ENCODE data around the gene GTPBP1. TPM values are rescaled to one million over a fixed set of nuclear protein-coding genes. Genes with fewer than 3 reads are reported as not detected.

The GTPBP1 gene
- polyA plus RNA-seq, 1 experiment = 29.3 TPM

- ChIA-PET CTCF (interaction anchor here (0.6 kb wide), 1 partner anchor 13 kb away, joined by 3 read pairs; no protein-coding TSS in a partner anchor), POLR2A (no interaction called here)
- Histone ChIP-seq H3K27ac (ENCODE audit: low read depth, low read length) (no peak overlapping the region), H3K9me3 (ENCODE audit: control insufficient read depth, insufficient read depth, low read length) (no peaks in the 10 kb centered on the region), H3K27me3 (ENCODE audit: control insufficient read depth, insufficient read depth, low read length) (no peaks in the 10 kb centered on the region), H3K4me3 (ENCODE audit: low read depth, low read length) (no peak overlapping the region)
- TF ChIP-seq CTCF (IDR thresholded peaks at IDR 0.05; ENCODE audit: low read depth, low read length) = no peak
- DNase-seq (ENCODE audit: low read depth, low spot score) = no peak
Measured at GRCh38 chr22:38712486-38713207, 6.9 kb downstream of the GTPBP1 start.

- ChIA-PET CTCF (interaction anchor here (2.5 kb wide), 1 partner anchor 11 kb away, joined by 11 read pairs; no protein-coding TSS in a partner anchor), POLR2A (no interaction called here)
- H3K27me3 ChIP-seq (ENCODE audit: control insufficient read depth, insufficient read depth, low read length) = no peaks in the 10 kb centered on the region
- no peak for DNase-seq (ENCODE audit: low read depth, low spot score)
- no peaks in the 10 kb centered on the region for H3K9me3 ChIP-seq (ENCODE audit: control insufficient read depth, insufficient read depth, low read length)
- TF ChIP-seq CTCF (IDR thresholded peaks at IDR 0.05; ENCODE audit: low read depth, low read length) = no peak
- H3K27ac ChIP-seq (ENCODE audit: low read depth, low read length) = no peak overlapping the region
- H3K4me3 ChIP-seq (ENCODE audit: low read depth, low read length) = no peak overlapping the region
Measured at GRCh38 chr22:38713921-38714320, 8.2 kb downstream of the GTPBP1 start.

GRCh38 chr22:38715176-38715764 lies 9.5 kb downstream of the GTPBP1 start:
- Histone ChIP-seq H3K4me3 (ENCODE audit: low read depth, low read length) (no peak overlapping the region), H3K27ac (ENCODE audit: low read depth, low read length) (no peak overlapping the region), H3K27me3 (ENCODE audit: control insufficient read depth, insufficient read depth, low read length) (no peaks in the 10 kb centered on the region), H3K9me3 (ENCODE audit: control insufficient read depth, insufficient read depth, low read length) (no peaks in the 10 kb centered on the region)
- ChIA-PET CTCF (interaction anchor here (2.5 kb wide), 1 partner anchor 10 kb away, joined by 11 read pairs; no protein-coding TSS in a partner anchor), POLR2A (no interaction called here)
- TF ChIP-seq CTCF (IDR thresholded peaks at IDR 0.05; ENCODE audit: low read depth, low read length) = no peak
- no peak for DNase-seq (ENCODE audit: low read depth, low spot score)

GRCh38 chr22:38715852-38716251 lies 10.1 kb downstream of the GTPBP1 start:
- Histone ChIP-seq H3K4me3 (ENCODE audit: low read depth, low read length) (no peak overlapping the region), H3K27ac (ENCODE audit: low read depth, low read length) (no peak overlapping the region), H3K27me3 (ENCODE audit: control insufficient read depth, insufficient read depth, low read length) (no peaks in the 10 kb centered on the region), H3K9me3 (ENCODE audit: control insufficient read depth, insufficient read depth, low read length) (no peaks in the 10 kb centered on the region)
- ChIA-PET CTCF (interaction anchor here (2.5 kb wide), 1 partner anchor 9 kb away, joined by 11 read pairs; no protein-coding TSS in a partner anchor), POLR2A (no interaction called here)
- no peak for TF ChIP-seq CTCF (IDR thresholded peaks at IDR 0.05; ENCODE audit: low read depth, low read length)
- DNase-seq (ENCODE audit: low read depth, low spot score) = no peak

- H3K4me3 ChIP-seq (ENCODE audit: low read depth, low read length) = no peak overlapping the region
- no peak for DNase-seq (ENCODE audit: low read depth, low spot score)
- no peak for TF ChIP-seq CTCF (IDR thresholded peaks at IDR 0.05; ENCODE audit: low read depth, low read length)
- H3K27me3 ChIP-seq (ENCODE audit: control insufficient read depth, insufficient read depth, low read length) = no peaks in the 10 kb centered on the region
- ChIA-PET CTCF (interaction anchor here (1.8 kb wide), 1 partner anchor 9 kb away, joined by 6 read pairs; no protein-coding TSS in a partner anchor), POLR2A (no interaction called here)
- no peaks in the 10 kb centered on the region for H3K9me3 ChIP-seq (ENCODE audit: control insufficient read depth, insufficient read depth, low read length)
- H3K27ac ChIP-seq (ENCODE audit: low read depth, low read length) = no peak overlapping the region
Measured at GRCh38 chr22:38716271-38716670, 10.5 kb downstream of the GTPBP1 start.

All from AG04450 (cell line).